A549 (cell line): ENCODE data around the gene NAPA. TPM values are rescaled to one million over a fixed set of nuclear protein-coding genes. Genes with fewer than 3 reads are reported as not detected.

Source experiments
- ATAC-seq, 2 experiments: fragments of 200-7000 bp in 1 of 2; fragments of >200 bp in 1 of 2; cut with Nextera tagmentation in 1 of 2; cut with Tn5 transposase in 1 of 2; 3 replicates each; pipeline versions ENCODE4 v1.8.0 to v1.9.1; 2018 to 2020; ENCODE audit warnings: mild to moderate bottlenecking in 1 of 2, moderate library complexity in 1 of 2
- CTCF ChIA-PET: fragments of 300-600 bp; sonication (Branson Sonifier 250); formaldehyde crosslinking; extraction: SDS; loops from one replicate; lab custom pipeline; 2021; ENCODE audit warnings: antibody characterized with exemption, inconsistent platforms; lab: Yijun Ruan, JAX
- POLR2A ChIA-PET: fragments of 350-600 bp; formaldehyde crosslinking; extraction: SDS; loops from one replicate; lab custom pipeline; 2021; ENCODE audit warnings: antibody characterized with exemption, inconsistent platforms; lab: Yijun Ruan, JAX
- DNase-seq, 2 experiments: peaks; one replicate each; pipeline versions ENCODE4 v3.0.0 to v3.0.0-alpha.2; 2011 to 2016; ENCODE audit warnings: low read depth in 1 of 2, low spot score in 1 of 2
- FAIRE-seq: peaks from 2 replicates; lab custom pipeline; 2011; peaks lifted over from hg19 to GRCh38; lab: Jason Lieb, UNC
- H3K27ac ChIP-seq, 2 experiments: fragments of >200 bp; sonication (Bioruptor Twin); formaldehyde crosslinking; 3 replicates each; pipeline ENCODE4 v1.5.1; 2016 to 2017
- H3K4me1 ChIP-seq: fragments of >200 bp; sonication (Bioruptor Twin); formaldehyde crosslinking; 3 replicates; pipeline ENCODE4 v1.6.1; 2016
- H3K4me2 ChIP-seq: fragments of >200 bp; sonication (Bioruptor Twin); formaldehyde crosslinking; 3 replicates; pipeline ENCODE4 v1.6.1; 2016
- H3K4me3 ChIP-seq: fragments of >200 bp; sonication (Bioruptor Twin); formaldehyde crosslinking; 3 replicates; pipeline ENCODE4 v1.5.1; 2016
- H3K9me3 ChIP-seq: fragments of >200 bp; sonication (Bioruptor Twin); formaldehyde crosslinking; 3 replicates; pipeline ENCODE4 v1.6.1; 2016
- CHD2 ChIP-seq: fragments of 150-350 bp; IDR thresholded peaks from 2 replicates; pipeline ENCODE4 v1.6.1; 2014; ENCODE audit warnings: low read length; ENCODE audit not compliant: partially characterized antibody
- CHD4 ChIP-seq: fragments of 200-600 bp; sonication (generic); IDR thresholded peaks from 2 replicates; pipeline ENCODE4 v1.6.1; 2016; ENCODE audit warnings: antibody characterized with exemption, mild to moderate bottlenecking, borderline replicate concordance
- ELK1 ChIP-seq: fragments of 150-350 bp; IDR thresholded peaks from 2 replicates; pipeline ENCODE4 v1.6.1; 2014; ENCODE audit warnings: low read depth, mild to moderate bottlenecking, low read length
- EP300 ChIP-seq, 2 experiments: fragments of >200 bp; sonication (Bioruptor Twin); formaldehyde crosslinking; IDR thresholded peaks; 2 replicates in 1 of 2; 3 replicates in 1 of 2; pipeline ENCODE4 v1.6.1; 2016 to 2017
- ESRRA ChIP-seq: fragments of 150-350 bp; IDR thresholded peaks from 2 replicates; pipeline ENCODE4 v1.6.1; 2014; ENCODE audit warnings: mild to moderate bottlenecking, low read length, borderline replicate concordance
- HDAC2 ChIP-seq: fragments of 200-600 bp; sonication (generic); IDR thresholded peaks from 2 replicates; pipeline ENCODE4 v1.6.1; 2016
- HES2 ChIP-seq: fragments of >200 bp; sonication (Bioruptor Twin); formaldehyde crosslinking; IDR thresholded peaks from 2 replicates; pipeline ENCODE4 v1.6.1; 2016
- HOXB13 ChIP-seq: fragments of 250-450 bp; sonication (Bioruptor Pico); IDR thresholded peaks from 2 replicates; pipeline ENCODE4 v1.5.0; 2020; ENCODE audit warnings: low read depth, mild to moderate bottlenecking, moderate library complexity
- HOXB5 ChIP-seq: fragments of 250-450 bp; sonication (Bioruptor Pico); IDR thresholded peaks from 2 replicates; pipeline ENCODE4 v1.5.0; 2020; ENCODE audit warnings: mild to moderate bottlenecking, moderate library complexity
- JUN ChIP-seq, 2 experiments: fragments of >200 bp; sonication (Bioruptor Twin); formaldehyde crosslinking; IDR thresholded peaks; 2 replicates in 1 of 2; 3 replicates in 1 of 2; pipeline ENCODE4 v1.6.1; 2016 to 2017
- JUNB ChIP-seq: fragments of >200 bp; sonication (Bioruptor Twin); formaldehyde crosslinking; IDR thresholded peaks from 2 replicates; pipeline ENCODE4 v1.6.1; 2016
- MAFK ChIP-seq: fragments of 450-650 bp; IDR thresholded peaks from 2 replicates; pipeline ENCODE4 v1.6.1; 2014; ENCODE audit not compliant: partially characterized antibody
- MAZ ChIP-seq: fragments of 150-350 bp; IDR thresholded peaks from 2 replicates; pipeline ENCODE4 v1.6.1; 2014; ENCODE audit warnings: antibody characterized with exemption, low read depth, low read length, borderline replicate concordance
- NPAS2 ChIP-seq: fragments of 250-450 bp; sonication (Bioruptor Pico); IDR thresholded peaks from 2 replicates; pipeline ENCODE4 v1.8.0; 2022; ENCODE audit warnings: mild to moderate bottlenecking, moderate library complexity, borderline replicate concordance
- NR3C1 ChIP-seq: fragments of >200 bp; sonication (Bioruptor Twin); formaldehyde crosslinking; IDR thresholded peaks from 3 replicates; pipeline ENCODE4 v1.6.1; 2017
- RAD21 ChIP-seq, 2 experiments: fragments of >200 bp in 1 of 2; sonication (Bioruptor Twin) in 1 of 2; formaldehyde crosslinking in 1 of 2; IDR thresholded peaks in 1 of 2; conservative IDR thresholded peaks in 1 of 2; 2 replicates in 1 of 2; 3 replicates in 1 of 2; pipeline ENCODE4 v1.6.1; 2012 to 2018; ENCODE audit warnings: inconsistent platforms in 1 of 2
- RCOR1 ChIP-seq: fragments of 150-350 bp; IDR thresholded peaks from 2 replicates; pipeline ENCODE4 v1.6.1; 2014; ENCODE audit warnings: antibody characterized with exemption, low read length, low read depth
- RNF2 ChIP-seq: fragments of 200-600 bp; sonication (generic); IDR thresholded peaks from 2 replicates; pipeline ENCODE4 v1.6.1; 2016; ENCODE audit warnings: low read depth, mild to moderate bottlenecking, antibody characterized with exemption, moderate library complexity, borderline replicate concordance
- SMC3 ChIP-seq: fragments of >200 bp; sonication (Bioruptor Twin); formaldehyde crosslinking; IDR thresholded peaks from 3 replicates; pipeline ENCODE4 v1.6.1; 2018; ENCODE audit warnings: inconsistent platforms
- SREBF2 ChIP-seq: fragments of 450-650 bp; IDR thresholded peaks from 2 replicates; pipeline ENCODE4 v1.6.1; 2014; ENCODE audit warnings: mild to moderate bottlenecking, moderate library complexity
- ZNF302 ChIP-seq: fragments of 250-450 bp; sonication (Bioruptor Pico); IDR thresholded peaks from 2 replicates; pipeline ENCODE4 v1.9.0; 2021; ENCODE audit warnings: inconsistent platforms, mild to moderate bottlenecking, moderate library complexity
- WGBS: methylation state at CpG from one replicate; pipeline ENCODE4 v1.1.6; 2017; ENCODE audit errors: missing lambda C conversion rate; 5-methylcytosine and 5-hydroxymethylcytosine counted together
- polyA plus RNA-seq, 4 experiments: library from polyadenylated mRNA; depleted of rRNA in 3 of 4; stranded (reverse); fragments of >200 nt; fragmentation: RNase III in 1 of 4; extraction: RNeasy Plus Mini Kit Qiagen cat#74134 plus additional on column Dnase treatment in 1 of 4; gene quantifications; 2 replicates in 3 of 4; 3 replicates in 1 of 4; pipeline ENCODE4 v1.2.3, GENCODE V29; 2011 to 2017
- TF ChIP-seq, protein P1 (sequence below): fragments of >200 bp; sonication (Bioruptor Twin); formaldehyde crosslinking; IDR thresholded peaks from 3 replicates; pipeline ENCODE4 v1.5.1; 2016
- TF ChIP-seq, protein P2 (sequence below): fragments of 450-650 bp; IDR thresholded peaks from 2 replicates; pipeline ENCODE4 v1.6.1; 2014; ENCODE audit warnings: antibody characterized with exemption
- TF ChIP-seq, protein P3 (sequence below): fragments of 200-600 bp; sonication (generic); IDR thresholded peaks from 2 replicates; pipeline ENCODE4 v1.6.1; 2016; ENCODE audit warnings: antibody characterized with exemption, mild to moderate bottlenecking, moderate library complexity
- TF ChIP-seq, protein P4 (sequence below): IDR thresholded peaks from 2 replicates; pipeline ENCODE4 v1.6.1; 2012; ENCODE audit warnings: low read depth, borderline replicate concordance

The NAPA gene
- polyA plus RNA-seq, 2 of the 4 experiments (the other 2 are of a cell fraction) = 69.6 to 101 TPM

GRCh38 chr19:47494729-47495128 is 20.1 kb downstream of the NAPA start:
- CTCF ChIA-PET = interaction anchor here (0.8 to 9.7 kb wide), 7 partner anchors 8 to 219 kb away, joined by 3 to 58 read pairs (median 8); partner anchors contain the start of gene KPTN
- POLR2A ChIA-PET = no interaction called here
- no peak overlapping the region for H3K27ac ChIP-seq
- no peak for FAIRE-seq
- no peak overlapping the region for H3K4me3 ChIP-seq
- TF ChIP-seq RAD21 (conservative IDR thresholded peaks at IDR 0.05 in 1 of 2, IDR thresholded peaks at IDR 0.05 in 1 of 2) (no peak), HOXB13 (CRISPR knock-in tag) (no peak), CHD4 (no peak), MAZ (no peak), NR3C1 (no peak), SREBF2 (no peak), EP300 (IDR thresholded peaks at IDR 0.05) (no peak), ESRRA (no peak), HES2 (no peak), JUN (IDR thresholded peaks at IDR 0.05) (no peak)
- TF ChIP-seq, protein P1, sequence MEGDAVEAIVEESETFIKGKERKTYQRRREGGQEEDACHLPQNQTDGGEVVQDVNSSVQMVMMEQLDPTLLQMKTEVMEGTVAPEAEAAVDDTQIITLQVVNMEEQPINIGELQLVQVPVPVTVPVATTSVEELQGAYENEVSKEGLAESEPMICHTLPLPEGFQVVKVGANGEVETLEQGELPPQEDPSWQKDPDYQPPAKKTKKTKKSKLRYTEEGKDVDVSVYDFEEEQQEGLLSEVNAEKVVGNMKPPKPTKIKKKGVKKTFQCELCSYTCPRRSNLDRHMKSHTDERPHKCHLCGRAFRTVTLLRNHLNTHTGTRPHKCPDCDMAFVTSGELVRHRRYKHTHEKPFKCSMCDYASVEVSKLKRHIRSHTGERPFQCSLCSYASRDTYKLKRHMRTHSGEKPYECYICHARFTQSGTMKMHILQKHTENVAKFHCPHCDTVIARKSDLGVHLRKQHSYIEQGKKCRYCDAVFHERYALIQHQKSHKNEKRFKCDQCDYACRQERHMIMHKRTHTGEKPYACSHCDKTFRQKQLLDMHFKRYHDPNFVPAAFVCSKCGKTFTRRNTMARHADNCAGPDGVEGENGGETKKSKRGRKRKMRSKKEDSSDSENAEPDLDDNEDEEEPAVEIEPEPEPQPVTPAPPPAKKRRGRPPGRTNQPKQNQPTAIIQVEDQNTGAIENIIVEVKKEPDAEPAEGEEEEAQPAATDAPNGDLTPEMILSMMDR = no peak
- TF ChIP-seq, protein P2, sequence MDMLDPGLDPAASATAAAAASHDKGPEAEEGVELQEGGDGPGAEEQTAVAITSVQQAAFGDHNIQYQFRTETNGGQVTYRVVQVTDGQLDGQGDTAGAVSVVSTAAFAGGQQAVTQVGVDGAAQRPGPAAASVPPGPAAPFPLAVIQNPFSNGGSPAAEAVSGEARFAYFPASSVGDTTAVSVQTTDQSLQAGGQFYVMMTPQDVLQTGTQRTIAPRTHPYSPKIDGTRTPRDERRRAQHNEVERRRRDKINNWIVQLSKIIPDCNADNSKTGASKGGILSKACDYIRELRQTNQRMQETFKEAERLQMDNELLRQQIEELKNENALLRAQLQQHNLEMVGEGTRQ = no peak
- TF ChIP-seq, all 56 proteins: peak for 0
- no peak for ATAC-seq
- Histone ChIP-seq H3K4me1 (no peaks in the 10 kb centered on the region), H3K4me2 (no peak overlapping the region), H3K9me3 (no peaks in the 10 kb centered on the region)
- WGBS = 80% methylated on average over 9 of the region's 9 CpGs
- no peak for DNase-seq

DNA sequence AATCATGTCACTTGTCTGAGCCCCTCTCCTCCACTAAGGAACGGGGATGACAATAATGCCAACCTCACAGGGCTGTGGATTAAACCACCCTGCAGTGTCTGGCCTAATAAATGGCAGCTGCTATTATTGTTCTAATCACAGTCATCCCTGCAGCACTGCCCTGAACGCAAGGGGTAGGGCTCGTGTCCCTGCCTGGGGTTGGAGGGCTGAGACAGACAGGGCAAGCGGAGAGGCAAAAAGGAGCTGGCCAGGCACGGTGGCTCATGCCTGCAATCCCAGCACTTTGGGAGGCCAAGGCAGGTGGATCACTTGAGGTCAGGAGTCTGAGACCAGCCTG is 20.7 kb downstream of the NAPA start:
- ATAC-seq (no peak), FAIRE-seq (no peak), DNase-seq (no peak)
- H3K9me3 ChIP-seq = no peaks in the 10 kb centered on the region
- H3K4me1 ChIP-seq = no peaks in the 10 kb centered on the region
- POLR2A ChIA-PET = no interaction called here
- 91% methylated on average over 5 of the region's 5 CpGs for WGBS
- no peak overlapping the region for H3K4me3 ChIP-seq
- CTCF ChIA-PET = interaction anchor here (4.5 to 9.7 kb wide), 3 partner anchors 10 to 204 kb away, joined by 26 to 58 read pairs (median 52); partner anchors contain the start of gene KPTN
- H3K27ac ChIP-seq = no peak overlapping the region
- H3K4me2 ChIP-seq = no peak overlapping the region
- TF ChIP-seq, protein P3, sequence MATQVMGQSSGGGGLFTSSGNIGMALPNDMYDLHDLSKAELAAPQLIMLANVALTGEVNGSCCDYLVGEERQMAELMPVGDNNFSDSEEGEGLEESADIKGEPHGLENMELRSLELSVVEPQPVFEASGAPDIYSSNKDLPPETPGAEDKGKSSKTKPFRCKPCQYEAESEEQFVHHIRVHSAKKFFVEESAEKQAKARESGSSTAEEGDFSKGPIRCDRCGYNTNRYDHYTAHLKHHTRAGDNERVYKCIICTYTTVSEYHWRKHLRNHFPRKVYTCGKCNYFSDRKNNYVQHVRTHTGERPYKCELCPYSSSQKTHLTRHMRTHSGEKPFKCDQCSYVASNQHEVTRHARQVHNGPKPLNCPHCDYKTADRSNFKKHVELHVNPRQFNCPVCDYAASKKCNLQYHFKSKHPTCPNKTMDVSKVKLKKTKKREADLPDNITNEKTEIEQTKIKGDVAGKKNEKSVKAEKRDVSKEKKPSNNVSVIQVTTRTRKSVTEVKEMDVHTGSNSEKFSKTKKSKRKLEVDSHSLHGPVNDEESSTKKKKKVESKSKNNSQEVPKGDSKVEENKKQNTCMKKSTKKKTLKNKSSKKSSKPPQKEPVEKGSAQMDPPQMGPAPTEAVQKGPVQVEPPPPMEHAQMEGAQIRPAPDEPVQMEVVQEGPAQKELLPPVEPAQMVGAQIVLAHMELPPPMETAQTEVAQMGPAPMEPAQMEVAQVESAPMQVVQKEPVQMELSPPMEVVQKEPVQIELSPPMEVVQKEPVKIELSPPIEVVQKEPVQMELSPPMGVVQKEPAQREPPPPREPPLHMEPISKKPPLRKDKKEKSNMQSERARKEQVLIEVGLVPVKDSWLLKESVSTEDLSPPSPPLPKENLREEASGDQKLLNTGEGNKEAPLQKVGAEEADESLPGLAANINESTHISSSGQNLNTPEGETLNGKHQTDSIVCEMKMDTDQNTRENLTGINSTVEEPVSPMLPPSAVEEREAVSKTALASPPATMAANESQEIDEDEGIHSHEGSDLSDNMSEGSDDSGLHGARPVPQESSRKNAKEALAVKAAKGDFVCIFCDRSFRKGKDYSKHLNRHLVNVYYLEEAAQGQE = no peak
- no peak for TF ChIP-seq SMC3
- TF ChIP-seq JUNB = no peak
- no peak for TF ChIP-seq ZNF302 (CRISPR knock-in tag)
- no peak for TF ChIP-seq NPAS2 (CRISPR knock-in tag)
- no peak for TF ChIP-seq CHD2
- TF ChIP-seq, protein P2 = no peak
- TF ChIP-seq ELK1 = no peak
- TF ChIP-seq HOXB5 (CRISPR knock-in tag) = no peak
- TF ChIP-seq, protein P4, sequence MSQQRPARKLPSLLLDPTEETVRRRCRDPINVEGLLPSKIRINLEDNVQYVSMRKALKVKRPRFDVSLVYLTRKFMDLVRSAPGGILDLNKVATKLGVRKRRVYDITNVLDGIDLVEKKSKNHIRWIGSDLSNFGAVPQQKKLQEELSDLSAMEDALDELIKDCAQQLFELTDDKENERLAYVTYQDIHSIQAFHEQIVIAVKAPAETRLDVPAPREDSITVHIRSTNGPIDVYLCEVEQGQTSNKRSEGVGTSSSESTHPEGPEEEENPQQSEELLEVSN = no peak
- no peak for TF ChIP-seq HDAC2
- no peak for TF ChIP-seq RNF2
- no peak for TF ChIP-seq CHD4
- TF ChIP-seq RCOR1 = no peak
- TF ChIP-seq, protein P1 = no peak
- no peak for TF ChIP-seq MAFK
